HG03520 (cell line): Measurements from ENCODE around the gene MIER3.

Source experiments
- ATAC-seq: cut with Tn5 transposase; IDR thresholded peaks from one replicate; pipeline ENCODE4 v1.9.1; 2021; ENCODE audit warnings: mild to moderate bottlenecking, moderate library complexity; ENCODE audit not compliant: unreplicated experiment

The MIER3 gene

GRCh38 chr5:56900858-56901578, 50.9 kb downstream of the MIER3 start:
- ATAC-seq, result no peak

- no peak for ATAC-seq
These were observed 51.5 kb downstream of the MIER3 start for GRCh38 chr5:56900395-56900794.

DNA sequence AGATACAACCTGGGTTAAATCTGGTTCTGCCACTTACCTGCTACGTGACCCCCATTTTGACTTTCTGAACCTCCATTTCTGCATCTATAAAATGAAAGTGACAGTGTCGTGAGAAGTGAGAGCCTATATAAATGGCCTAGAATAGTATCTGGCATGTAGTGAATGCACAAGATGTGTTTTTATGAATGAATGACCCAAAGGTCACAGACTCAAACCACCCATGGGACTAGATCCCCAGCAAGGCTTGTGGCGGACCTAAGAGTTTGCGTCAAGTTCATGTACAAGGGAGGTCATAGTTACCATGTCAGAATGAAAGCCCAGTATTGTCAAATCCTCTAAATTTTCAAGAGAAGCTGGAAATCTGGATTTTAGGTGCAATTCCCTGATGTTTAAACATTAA, 53.7 kb downstream of the MIER3 start:
- ATAC-seq, result no peak

DNA sequence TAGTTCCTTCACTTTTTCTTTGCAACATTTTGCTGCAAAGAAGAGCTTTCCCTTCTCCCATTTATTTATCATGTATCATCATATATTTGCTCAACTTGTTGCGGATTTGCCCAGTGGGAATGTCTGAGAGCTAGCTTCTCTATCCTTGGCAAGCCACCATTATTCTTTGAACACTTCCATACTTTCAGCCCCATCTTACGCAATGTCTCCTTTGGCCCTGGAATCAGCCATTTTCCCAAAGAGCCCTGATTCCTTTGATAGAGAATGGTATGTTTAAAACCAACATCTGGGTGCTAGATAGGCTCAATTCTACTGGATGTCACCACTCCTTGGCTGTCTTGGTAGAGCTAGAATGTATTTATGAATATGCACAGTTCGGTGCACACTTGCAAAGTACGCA, 55.2 kb downstream of the MIER3 start:
- ATAC-seq, result no peak

GRCh38 chr5:56893251-56893951, 58.5 kb downstream of the MIER3 start:
- ATAC-seq, result no peak

DNA sequence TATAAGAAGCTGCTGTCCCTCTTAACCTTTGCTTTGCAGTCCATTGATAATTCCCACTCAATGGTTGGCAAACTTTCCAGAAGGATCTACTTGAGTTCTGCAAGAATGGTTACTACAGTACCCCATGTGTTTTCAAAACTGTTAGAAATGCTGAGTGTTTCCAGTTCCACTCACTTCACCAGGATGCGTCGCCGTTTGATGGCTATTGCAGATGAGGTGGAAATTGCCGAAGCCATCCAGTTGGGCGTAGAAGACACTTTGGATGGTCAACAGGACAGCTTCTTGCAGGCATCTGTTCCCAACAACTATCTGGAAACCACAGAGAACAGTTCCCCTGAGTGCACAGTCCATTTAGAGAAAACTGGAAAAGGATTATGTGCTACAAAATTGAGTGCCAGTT, 70.4 kb downstream of the MIER3 start:
- no peak for ATAC-seq

GRCh38 chr5:56876327-56876726, 75.6 kb downstream of the MIER3 start:
- no peak for ATAC-seq

DNA sequence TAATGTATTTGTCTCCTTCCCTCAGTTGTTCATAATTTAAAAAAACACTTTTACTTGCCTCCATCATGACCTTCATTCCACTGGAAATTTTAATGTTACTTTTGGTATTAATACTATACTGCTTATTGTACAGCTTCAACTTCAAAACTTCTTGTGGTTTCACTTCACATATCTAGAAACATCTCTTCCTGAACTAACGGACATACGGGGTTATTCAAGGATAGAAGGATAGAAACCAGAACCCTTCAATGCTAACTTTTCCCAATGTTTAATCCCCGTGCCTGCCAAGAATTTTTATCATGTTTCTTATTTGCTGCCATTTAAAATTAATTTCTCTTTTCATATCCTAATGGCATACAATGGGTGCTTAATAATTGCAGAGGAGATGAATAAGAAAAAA, 78.9 kb downstream of the MIER3 start:
- ATAC-seq, result no peak

- ATAC-seq, result no peak
These were observed 80.1 kb downstream of the MIER3 start for GRCh38 chr5:56871777-56872176.
